Occipital lobe (tissue), 2 donors: Measurements from ENCODE around the gene LRBA. TPM values are rescaled to one million over a fixed set of nuclear protein-coding genes. Genes with fewer than 3 reads are reported as not detected.
A peak's percentile ranks its signal among the peaks of the same experiment; 100 is the strongest.
"Not testable (repeated sequence)": the region's sequence is repeated elsewhere in the genome, so short reads cannot be mapped to it uniquely, and the experiment has no call there.

Source experiments
- DNase-seq: peaks from one replicate; lab custom pipeline; 2025; lab: John Stamatoyannopoulos, UW
- total RNA-seq: library from RNA; depleted of rRNA; stranded (reverse); fragments of >200 nt; gene quantifications from one replicate; pipeline ENCODE4 v1.2.3, GENCODE V29; 2014

The LRBA gene
- total RNA-seq, 1 donor from 2014 or later, result 25.3 TPM

GRCh38 chr4:151021637-151022334 lies 6.7 kb upstream of the LRBA start:
- DNase-seq, result no peak

- DNase-seq, result peak; percentile 68
Observed at GRCh38 chr4:151015459-151016347, 619 bp upstream of the LRBA start.

GRCh38 chr4:151013944-151014343 lies 1.1 kb downstream of the LRBA start:
- no peak for DNase-seq

GRCh38 chr4:151013491-151013890 lies 1.6 kb downstream of the LRBA start:
- DNase-seq, result no peak

GRCh38 chr4:151012820-151013219 lies 2.3 kb downstream of the LRBA start:
- DNase-seq, result no peak

GRCh38 chr4:151012376-151012775 lies 2.7 kb downstream of the LRBA start:
- no peak for DNase-seq

- no peak for DNase-seq
Observed at GRCh38 chr4:151004222-151004621, 10.9 kb downstream of the LRBA start.

- DNase-seq, result no peak
Observed at GRCh38 chr4:151000747-151001429, 14.2 kb downstream of the LRBA start.

- no peak for DNase-seq
Observed at GRCh38 chr4:150999086-150999485, 16.0 kb downstream of the LRBA start.

- no peak for DNase-seq
Observed at GRCh38 chr4:150997141-150997540, 17.9 kb downstream of the LRBA start.

GRCh38 chr4:150994721-150995120 lies 20.4 kb downstream of the LRBA start:
- DNase-seq, result no peak

- DNase-seq, result not testable (repeated sequence)
Observed at GRCh38 chr4:150993577-150993976, 21.5 kb downstream of the LRBA start.

GRCh38 chr4:150990993-150991392 lies 24.1 kb downstream of the LRBA start:
- DNase-seq, result no peak

- no peak for DNase-seq
Observed at GRCh38 chr4:150990250-150990649, 24.8 kb downstream of the LRBA start.

GRCh38 chr4:150988238-150988637 lies 26.8 kb downstream of the LRBA start:
- DNase-seq, result no peak

- DNase-seq, result no peak
Observed at GRCh38 chr4:150987204-150987603, 27.9 kb downstream of the LRBA start.

- DNase-seq, result no peak
Observed at GRCh38 chr4:150986085-150986484, 29.0 kb downstream of the LRBA start.

- DNase-seq, result no peak
Observed at GRCh38 chr4:150983851-150984250, 31.2 kb downstream of the LRBA start.

GRCh38 chr4:150982557-150983233 lies 32.4 kb downstream of the LRBA start:
- no peak for DNase-seq

- no peak for DNase-seq
Observed at GRCh38 chr4:150978738-150979575, 36.1 kb downstream of the LRBA start.
